ENCODE measurements around the gene TRPM3. TPM values are rescaled to one million over a fixed set of nuclear protein-coding genes. Genes with fewer than 3 reads are reported as not detected.

TRPM3 gene
- total and polyA plus RNA-seq, 4 donors, result 0.07 to 0.89 (median 0.67) TPM

- DNase-seq (ENCODE audit: low spot score), result peak; percentile 38
- Histone ChIP-seq H3K27ac (ENCODE audit: low read depth in 1 of 2, low read length in 2 of 2) (peak overlapping the region; percentile 25 to 29), H3K4me3 (ENCODE audit: low read depth in 1 of 3, low read length in 3 of 3) (no peak overlapping the region), H3K9me3 (ENCODE audit: control insufficient read depth in 4 of 4, low read length in 3 of 4) (no peaks in the 10 kb centered on the region), H3K4me1 (ENCODE audit: control insufficient read depth in 4 of 4, insufficient read depth in 4 of 4, low read length in 3 of 4) (peaks cover 1 to 9% (median 7%) of the 10 kb centered on the region in 4 donors), H3K36me3 (ENCODE audit: control insufficient read depth in 4 of 4, insufficient read depth in 3 of 4, low read depth in 1 of 4, low read length in 3 of 4) (no peaks in the 10 kb centered on the region), H3K27me3 (ENCODE audit: control insufficient read depth in 4 of 4, insufficient read depth in 4 of 4, low read length in 3 of 4) (no peaks in the 10 kb centered on the region), H3K9ac (ENCODE audit: low read depth in 1 of 2, low read length in 2 of 2) (peak overlapping the region in 1 of 2 donors; percentile 73)
- no peak for TF ChIP-seq TAF1 (conservative IDR thresholded peaks at IDR 0.05)
- peak in 1 of 2 donors; percentile 16 for TF ChIP-seq RXRA (IDR thresholded peaks at IDR 0.05)
- peak; percentile 99 for TF ChIP-seq RAD21 (IDR thresholded peaks at IDR 0.05)
- no peak for TF ChIP-seq HNF4G (IDR thresholded peaks at IDR 0.05)
- no peak for TF ChIP-seq MAX (IDR thresholded peaks at IDR 0.05)
- no peak for TF ChIP-seq HNF4A (conservative IDR thresholded peaks at IDR 0.05)
- no peak for TF ChIP-seq JUND (IDR thresholded peaks at IDR 0.05)
- TF ChIP-seq FOXA2 (IDR thresholded peaks at IDR 0.05), result no peak
- TF ChIP-seq CTCF (IDR thresholded peaks at IDR 0.05; ENCODE audit: low read depth, low read length, missing input control), result peak; percentile 89
- TF ChIP-seq ZBTB33 (IDR thresholded peaks at IDR 0.05), result no peak
- no peak for TF ChIP-seq NR2F2 (IDR thresholded peaks at IDR 0.05)
- TF ChIP-seq ATF3 (IDR thresholded peaks at IDR 0.05), result peak; percentile 38
- no peak for TF ChIP-seq SP1 (IDR thresholded peaks at IDR 0.05)
- peak; percentile 54 for TF ChIP-seq YY1 (IDR thresholded peaks at IDR 0.05)
- 45% methylated on average over 5 of the region's 5 CpGs for WGBS
These were observed 519.0 kb downstream of the TRPM3 start for GRCh38 chr9:70602321-70603019.

GRCh38 chr9:70601000-70601951 is 520.1 kb downstream of the TRPM3 start:
- Histone ChIP-seq H3K36me3 (ENCODE audit: control insufficient read depth in 4 of 4, insufficient read depth in 3 of 4, low read depth in 1 of 4, low read length in 3 of 4) (no peaks in the 10 kb centered on the region), H3K27ac (ENCODE audit: low read depth in 1 of 2, low read length in 2 of 2) (peak overlapping the region; percentile 42 to 60), H3K27me3 (ENCODE audit: control insufficient read depth in 4 of 4, insufficient read depth in 4 of 4, low read length in 3 of 4) (no peaks in the 10 kb centered on the region), H3K4me1 (ENCODE audit: control insufficient read depth in 4 of 4, insufficient read depth in 4 of 4, low read length in 3 of 4) (peaks cover 1 to 9% (median 7%) of the 10 kb centered on the region in 4 donors), H3K4me3 (ENCODE audit: low read depth in 1 of 3, low read length in 3 of 3) (no peak overlapping the region), H3K9ac (ENCODE audit: low read depth in 1 of 2, low read length in 2 of 2) (peak overlapping the region in 1 of 2 donors; percentile 73), H3K9me3 (ENCODE audit: control insufficient read depth in 4 of 4, low read length in 3 of 4) (no peaks in the 10 kb centered on the region)
- WGBS, result 54% methylated on average over 31 of the region's 31 CpGs
- DNase-seq (ENCODE audit: low spot score), result peak; percentile 36
- TF ChIP-seq TAF1 (conservative IDR thresholded peaks at IDR 0.05) (no peak), ATF3 (IDR thresholded peaks at IDR 0.05) (no peak), SP1 (IDR thresholded peaks at IDR 0.05) (peak; percentile 91), RAD21 (IDR thresholded peaks at IDR 0.05) (peak in 1 of 2 donors; percentile 72), NR2F2 (IDR thresholded peaks at IDR 0.05) (peak; percentile 99), REST (IDR thresholded peaks at IDR 0.05) (peak; percentile 86), RXRA (IDR thresholded peaks at IDR 0.05) (peak; percentile 92 to 95), MAX (IDR thresholded peaks at IDR 0.05) (peak; percentile 30), HNF4G (IDR thresholded peaks at IDR 0.05) (no peak), JUND (IDR thresholded peaks at IDR 0.05) (no peak), EGR1 (IDR thresholded peaks at IDR 0.05; ENCODE audit: low read depth in 2 of 2) (no peak), HNF4A (conservative IDR thresholded peaks at IDR 0.05) (peak in 1 of 2 donors; percentile 18), YY1 (IDR thresholded peaks at IDR 0.05) (peak; percentile 6)

Data from liver (tissue), 9 donors.